Activated naive CD4-positive, alpha-beta T cell (primary cell): ENCODE data around the gene QPCTL.
A peak's percentile ranks its signal among the peaks of the same experiment; 100 is the strongest.
"Not testable (repeated sequence)": the region's sequence is repeated elsewhere in the genome, so short reads cannot be mapped to it uniquely, and the experiment has no call there.

ENCODE experiments used
- DNase-seq, 4 experiments: peaks; one replicate each; lab custom pipeline; 2025; lab: John Stamatoyannopoulos, UW

The QPCTL gene

GRCh38 chr19:45676851-45677263, 15.6 kb upstream of the QPCTL start:
- peak in 3 of 4 experiments; percentile 27 to 37 (median 29) for DNase-seq

DNA sequence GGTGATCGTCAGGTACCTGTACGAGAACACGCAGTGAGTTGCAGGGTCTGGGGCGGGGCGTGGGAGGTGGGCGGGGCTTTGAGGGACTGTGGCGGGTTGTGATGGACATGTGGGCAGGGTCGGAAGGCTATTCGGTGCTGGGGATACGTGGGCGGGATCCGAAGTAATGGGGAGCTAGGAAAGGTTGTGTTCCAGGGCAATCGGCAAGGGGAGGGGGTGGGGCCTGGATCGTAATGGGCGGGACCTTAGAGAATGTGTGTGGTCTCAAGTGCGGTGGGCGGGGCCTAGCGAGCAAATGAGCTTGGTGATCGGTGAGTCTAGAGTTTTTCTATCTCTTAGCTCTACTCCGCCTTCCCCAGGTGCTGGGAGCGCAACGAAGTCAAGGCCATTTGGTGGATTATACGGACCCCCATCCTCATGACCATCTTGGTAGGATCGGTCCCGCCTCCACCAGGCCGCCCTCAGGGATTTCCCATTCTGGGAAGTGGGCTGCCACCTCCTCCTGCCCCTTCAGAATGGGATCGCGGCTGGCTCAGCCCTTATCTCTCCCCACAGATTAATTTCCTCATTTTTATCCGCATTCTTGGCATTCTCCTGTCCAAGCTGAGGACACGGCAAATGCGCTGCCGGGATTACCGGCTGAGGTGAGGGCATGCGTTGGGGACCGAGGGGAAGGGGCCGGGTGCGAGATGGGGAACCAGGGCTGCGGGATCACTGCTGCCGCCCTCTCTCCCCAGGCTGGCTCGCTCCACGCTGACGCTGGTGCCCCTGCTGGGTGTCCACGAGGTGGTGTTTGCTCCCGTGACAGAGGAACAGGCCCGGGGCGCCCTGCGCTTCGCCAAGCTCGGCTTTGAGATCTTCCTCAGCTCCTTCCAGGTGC, 14.9 kb upstream of the QPCTL start:
- peak; percentile 48 to 84 (median 66) for DNase-seq

DNA sequence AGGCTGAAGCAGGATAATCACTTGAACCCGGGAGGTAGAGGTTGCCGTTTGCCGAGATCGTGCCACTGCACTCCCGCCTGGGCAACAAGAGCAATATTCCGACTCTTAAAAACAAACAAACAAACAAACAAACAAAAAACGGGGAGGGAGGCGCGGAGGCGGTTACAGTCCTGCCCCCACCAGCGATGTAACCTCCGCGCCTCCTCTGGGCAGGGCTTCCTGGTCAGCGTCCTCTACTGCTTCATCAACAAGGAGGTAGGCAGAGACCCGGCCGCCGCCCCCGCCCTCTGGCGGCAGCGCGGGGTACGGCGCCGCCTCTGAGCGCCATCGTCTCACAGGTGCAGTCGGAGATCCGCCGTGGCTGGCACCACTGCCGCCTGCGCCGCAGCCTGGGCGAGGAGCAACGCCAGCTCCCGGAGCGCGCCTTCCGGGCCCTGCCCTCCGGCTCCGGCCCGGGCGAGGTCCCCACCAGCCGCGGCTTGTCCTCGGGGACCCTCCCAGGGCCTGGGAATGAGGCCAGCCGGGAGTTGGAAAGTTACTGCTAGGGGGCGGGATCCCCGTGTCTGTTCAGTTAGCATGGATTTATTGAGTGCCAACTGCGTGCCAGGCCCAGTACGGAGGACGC, 11.0 kb upstream of the QPCTL start:
- peak; percentile 56 to 82 (median 66) for DNase-seq

DNA sequence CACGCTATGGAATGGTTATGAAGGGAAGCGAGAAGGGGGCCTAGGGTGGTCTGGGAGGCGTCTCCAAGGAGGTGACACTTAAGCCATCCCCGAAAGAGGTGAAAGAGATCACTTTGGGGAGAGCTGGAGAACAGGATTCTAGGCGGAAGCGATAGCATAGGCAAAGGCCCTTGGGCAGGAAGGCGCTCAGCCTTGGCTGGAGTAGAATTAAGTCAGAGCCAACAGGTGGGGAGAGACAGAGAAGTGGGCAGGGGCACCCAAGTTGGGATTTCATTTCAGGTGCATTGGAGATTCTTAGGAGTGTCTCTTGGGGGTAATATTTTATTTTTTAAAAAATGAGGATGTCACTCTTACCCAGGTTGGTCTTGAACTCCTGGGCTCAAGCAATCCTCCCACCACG, 10.3 kb upstream of the QPCTL start:
- DNase-seq = no peak

GRCh38 chr19:45682908-45683307, 9.6 kb upstream of the QPCTL start:
- DNase-seq = no peak

DNA sequence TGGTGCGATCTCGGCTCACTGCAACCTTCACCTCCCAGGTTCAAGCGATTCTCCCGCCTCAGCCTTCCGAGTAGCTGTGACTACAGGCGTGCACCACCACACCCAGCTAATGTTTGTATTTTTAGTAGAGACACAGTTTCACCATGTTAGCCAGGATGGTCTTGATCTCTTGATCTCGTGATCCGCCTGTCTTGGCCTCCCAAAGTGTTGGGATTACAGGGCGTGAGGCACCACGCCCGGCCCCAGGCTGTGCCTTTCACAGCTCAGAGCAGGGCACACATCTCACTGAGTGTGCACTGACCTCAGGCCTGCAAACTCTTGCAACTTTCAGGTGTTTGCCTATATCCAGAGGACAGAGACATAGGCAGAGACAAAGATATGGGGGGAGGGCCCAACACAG, 7.4 kb upstream of the QPCTL start:
- not testable (repeated sequence) for DNase-seq

GRCh38 chr19:45687599-45687998, 4.9 kb upstream of the QPCTL start:
- no peak for DNase-seq

DNA sequence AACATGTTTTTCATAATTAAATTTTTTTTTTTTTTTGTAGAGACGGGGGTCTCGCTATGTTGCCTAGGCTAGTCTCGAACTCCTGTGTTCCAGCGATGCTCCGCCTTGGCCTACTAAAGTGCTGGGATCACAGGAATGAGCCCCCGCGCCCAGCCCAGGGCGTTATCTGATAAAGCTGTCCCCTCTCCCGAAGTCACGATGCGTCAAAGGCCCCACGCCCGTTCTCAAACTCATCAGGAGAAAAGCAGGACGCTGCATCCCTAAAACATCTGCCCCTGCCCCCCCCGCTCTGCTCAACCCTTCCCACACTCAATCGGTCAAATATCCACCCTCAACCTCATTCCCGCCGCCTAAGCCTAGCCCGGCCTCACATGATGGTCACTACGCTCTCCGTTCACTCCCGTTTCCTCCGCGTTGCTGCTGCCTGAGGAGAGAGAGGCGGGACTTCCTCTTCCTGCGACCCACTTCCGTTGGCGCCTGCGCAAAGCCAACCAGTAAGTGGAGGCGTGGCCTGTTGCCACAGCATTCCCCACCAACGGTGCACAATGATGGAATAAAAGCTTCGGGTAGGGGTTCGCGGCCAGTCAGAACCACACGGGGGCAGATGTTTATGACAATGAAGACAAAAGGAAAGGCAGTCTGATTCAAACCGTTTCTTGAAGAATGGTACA, 815 bp upstream of the QPCTL start, which contains the start of gene SNRPD2:
SNRPD2 (minus strand) TSS at position 438 of the 671 bp plus-strand sequence; CDS start at position 373, 65 bp downstream.
- peak; percentile 89 to 93 (median 91) for DNase-seq

DNA sequence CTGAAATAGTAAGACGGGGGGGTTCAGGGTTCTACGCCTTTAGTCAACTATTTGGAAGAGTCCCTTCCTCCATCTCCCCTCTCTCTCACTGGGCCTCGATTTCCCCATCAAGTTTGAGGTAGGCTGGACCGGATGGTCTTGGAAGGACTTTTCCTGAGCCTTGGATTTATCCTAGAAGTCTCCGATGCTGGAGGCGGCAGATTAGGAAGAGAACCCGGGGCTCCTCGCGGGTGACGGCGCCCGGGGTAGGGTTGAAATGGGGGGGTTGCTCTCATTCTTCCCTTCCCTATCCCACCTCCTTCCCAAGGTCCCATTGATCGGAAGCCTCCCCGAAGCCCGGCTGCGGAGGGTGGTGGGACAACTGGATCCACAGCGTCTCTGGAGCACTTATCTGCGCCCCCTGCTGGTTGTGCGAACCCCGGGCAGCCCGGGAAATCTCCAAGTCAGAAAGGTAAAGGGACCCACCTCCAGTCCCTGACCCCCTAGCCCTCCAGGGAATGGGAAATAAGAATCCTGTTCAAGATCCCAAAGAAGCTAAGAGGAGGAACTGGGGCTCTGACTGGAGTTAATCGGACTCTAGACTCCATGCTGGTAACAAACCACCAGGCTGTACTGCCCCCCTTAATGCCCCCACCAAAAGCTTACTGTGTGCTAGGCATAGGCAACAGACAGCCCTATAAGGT, 781 bp downstream of the QPCTL start:
- DNase-seq = peak; percentile 56 to 70 (median 63)

DNA sequence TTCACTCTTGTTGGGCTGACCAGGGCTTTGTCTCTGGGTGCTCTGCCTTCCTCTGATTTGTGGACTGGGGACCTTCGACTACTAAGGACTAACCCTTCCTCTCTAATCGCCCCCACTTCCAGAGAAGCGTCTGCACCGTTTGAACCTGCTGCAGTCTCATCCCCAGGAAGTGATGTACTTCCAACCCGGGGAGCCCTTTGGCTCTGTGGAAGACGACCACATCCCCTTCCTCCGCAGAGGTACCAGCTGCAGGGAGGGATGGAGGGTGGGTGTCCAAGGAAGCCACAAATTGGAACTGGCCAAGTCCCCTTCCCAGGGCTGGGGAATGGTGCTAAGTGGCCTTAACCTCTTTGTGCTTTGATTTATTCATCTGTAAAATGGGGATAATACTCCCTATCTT, 9.2 kb downstream of the QPCTL start:
- no peak for DNase-seq

GRCh38 chr19:45705115-45705514, 12.6 kb downstream of the QPCTL start:
- no peak for DNase-seq

- no peak for DNase-seq
These were observed 13.4 kb downstream of the QPCTL start for GRCh38 chr19:45705710-45706415.

- no peak for DNase-seq
These were observed 18.1 kb downstream of the QPCTL start for GRCh38 chr19:45710356-45711130.

DNA sequence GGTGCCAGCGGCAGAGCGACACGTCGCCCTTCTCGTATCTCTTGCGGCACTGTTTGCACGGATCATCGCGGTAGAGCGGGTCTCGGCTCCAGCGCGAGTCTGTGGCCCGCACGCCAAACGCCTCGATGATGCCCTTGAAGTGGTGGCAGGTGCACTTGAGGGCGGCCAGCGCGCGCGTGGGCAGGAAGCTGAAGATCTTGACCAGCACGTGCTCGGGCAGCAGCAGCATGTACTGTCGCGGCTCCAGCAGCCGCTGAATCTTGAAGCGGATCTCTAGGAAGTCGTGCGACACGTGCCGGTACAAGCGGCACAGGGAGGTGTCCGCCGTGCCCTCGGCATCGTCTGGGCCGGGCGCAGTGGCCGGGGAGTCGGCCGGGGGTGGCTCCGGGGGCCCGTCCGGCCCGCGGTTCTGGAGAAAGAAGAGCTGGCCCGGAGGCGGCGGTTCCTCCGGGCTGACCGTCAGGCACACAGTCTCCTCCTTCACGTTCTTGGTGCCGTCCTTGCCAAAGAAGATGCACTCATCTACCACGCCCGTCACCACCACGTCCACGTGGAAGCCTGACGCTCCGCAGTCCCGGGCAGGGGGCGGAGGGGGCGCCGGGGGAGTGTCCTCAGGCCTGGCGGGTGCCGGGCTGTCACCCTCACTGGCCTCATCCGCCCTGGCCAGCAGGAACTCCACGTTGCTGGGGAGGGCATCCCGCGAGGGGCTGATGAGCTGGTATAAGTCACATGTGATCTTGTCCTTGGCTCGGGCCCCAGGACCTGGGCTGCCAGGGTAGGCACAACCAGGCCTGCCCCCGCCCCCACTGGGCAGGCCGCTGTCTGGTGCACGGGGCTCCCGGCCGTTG, 19.6 kb downstream of the QPCTL start:
- no peak for DNase-seq

GRCh38 chr19:45712699-45713067, 20.2 kb downstream of the QPCTL start:
- no peak for DNase-seq

DNA sequence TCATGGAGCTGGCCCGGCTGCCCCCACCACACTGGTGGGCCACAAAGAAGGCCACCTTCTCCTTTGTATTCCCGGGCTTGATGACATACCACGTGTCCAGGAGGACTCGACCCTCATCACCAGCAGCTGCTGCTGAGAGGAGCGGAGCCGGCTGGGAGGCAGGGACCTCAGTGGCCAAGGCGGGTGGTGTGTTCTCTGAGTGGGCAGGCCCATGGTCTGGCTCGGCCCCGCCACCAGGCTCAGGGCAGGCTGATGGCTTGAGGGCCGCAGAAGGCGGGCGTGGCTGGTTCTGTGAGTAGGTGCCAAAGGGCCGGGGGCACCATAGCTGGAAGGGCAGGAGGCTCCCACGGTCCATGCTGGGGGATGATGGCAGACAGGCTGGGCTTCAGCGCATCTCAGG, 20.7 kb downstream of the QPCTL start:
- no peak for DNase-seq

GRCh38 chr19:45715139-45715538, 22.7 kb downstream of the QPCTL start:
- DNase-seq = no peak

- no peak for DNase-seq
These were observed 24.1 kb downstream of the QPCTL start for GRCh38 chr19:45716359-45717130.
